G401 (cell line): ENCODE data around the gene RPN2. TPM values are rescaled to one million over a fixed set of nuclear protein-coding genes. Genes with fewer than 3 reads are reported as not detected.
"Not testable (repeated sequence)": the region's sequence is repeated elsewhere in the genome, so short reads cannot be mapped to it uniquely, and the experiment has no call there.

ENCODE experiments used
- DNase-seq: peaks from one replicate; pipeline ENCODE4 v3.0.0-alpha.2; 2015; ENCODE audit warnings: low spot score
- in situ Hi-C: cut with HindIII; loops from 2 replicates; pipeline ENCODE4 v1.10.0; 2016; ENCODE audit warnings: low sequenced_read_pairs, mixed read lengths
- total RNA-seq: library from RNA; depleted of rRNA; stranded (reverse); fragments of >200 nt; shearing (Covaris generic); gene quantifications from 2 replicates; pipeline ENCODE4 v1.2.3, GENCODE V29; 2014; rRNA removed

Gene RPN2
- 216 and 273 TPM in 2 replicates for total RNA-seq

DNA sequence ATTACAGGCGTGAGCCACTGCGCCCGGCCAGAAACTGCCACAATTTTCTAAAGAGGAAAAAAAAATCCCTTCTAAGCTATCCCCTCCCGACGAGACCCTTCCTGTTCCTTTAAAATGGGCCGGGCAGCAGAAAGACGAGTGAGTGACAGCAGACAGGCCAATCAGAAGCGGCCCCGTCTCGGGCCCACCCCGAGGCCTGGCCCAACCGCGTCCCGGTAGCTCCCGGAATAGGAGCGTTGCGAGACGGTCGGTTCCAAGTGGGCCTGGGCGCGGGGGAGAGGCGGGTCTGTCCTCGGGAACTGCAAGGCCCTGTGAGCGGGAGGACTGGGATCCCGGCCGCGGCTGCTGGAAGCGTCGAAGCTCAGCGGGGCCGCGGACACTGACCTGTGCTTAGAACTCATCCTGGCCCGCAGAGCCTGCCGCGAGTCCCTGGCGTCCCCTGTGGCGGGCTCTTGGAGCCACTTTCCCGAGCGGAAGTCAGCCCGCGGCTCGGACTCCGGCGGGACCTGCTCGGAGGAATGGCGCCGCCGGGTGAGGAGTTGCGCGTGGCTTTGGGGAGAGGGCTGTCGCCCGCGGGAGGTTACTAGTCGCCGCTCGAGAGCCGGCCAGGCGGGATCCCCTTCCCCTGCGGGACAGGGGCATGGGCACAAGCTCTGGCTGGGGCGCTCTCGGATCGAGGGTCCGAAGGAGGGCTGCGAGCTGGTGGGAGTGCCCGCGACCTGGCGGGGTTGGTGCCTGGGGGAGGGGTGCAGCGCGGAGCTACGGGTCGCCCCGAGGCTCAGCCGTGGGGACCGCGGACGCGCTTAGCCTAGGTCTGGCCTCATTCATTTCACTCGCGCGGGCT, at the start of gene RPN2, which contains the start of gene MROH8:
Gene RPN2 (plus strand): TSS at position 492 of the 844 bp plus-strand sequence. CDS start 27 bp downstream, at position 519.
Gene MROH8 (minus strand): TSS at position 710 of the 844 bp plus-strand sequence.
- in situ Hi-C loops: no loop called here
- peak; percentile 99 for DNase-seq

DNA sequence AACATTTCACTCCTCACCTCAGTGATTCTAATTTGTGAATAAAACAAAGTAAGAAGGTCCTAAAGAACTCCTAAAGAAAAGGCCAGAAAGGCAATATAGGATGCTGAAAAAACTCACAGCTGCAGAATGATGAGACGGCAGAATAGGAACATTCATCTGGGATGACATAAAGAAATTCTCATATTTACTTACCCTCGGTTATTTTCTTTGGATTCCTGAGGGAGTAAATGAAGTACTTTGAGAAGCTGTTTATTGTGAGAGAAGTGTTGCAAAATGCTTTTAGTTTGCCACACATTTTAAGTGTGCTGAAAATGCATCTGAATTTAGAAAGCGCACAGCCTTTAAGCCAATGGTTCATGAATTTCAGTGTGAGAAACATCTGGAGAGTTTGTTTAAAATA, 47.6 kb upstream of the RPN2 start:
- in situ Hi-C loops: loop anchor here (5.0 kb wide), 1 partner anchor 36 kb away; no protein-coding TSS in a partner anchor
- DNase-seq: no peak

DNA sequence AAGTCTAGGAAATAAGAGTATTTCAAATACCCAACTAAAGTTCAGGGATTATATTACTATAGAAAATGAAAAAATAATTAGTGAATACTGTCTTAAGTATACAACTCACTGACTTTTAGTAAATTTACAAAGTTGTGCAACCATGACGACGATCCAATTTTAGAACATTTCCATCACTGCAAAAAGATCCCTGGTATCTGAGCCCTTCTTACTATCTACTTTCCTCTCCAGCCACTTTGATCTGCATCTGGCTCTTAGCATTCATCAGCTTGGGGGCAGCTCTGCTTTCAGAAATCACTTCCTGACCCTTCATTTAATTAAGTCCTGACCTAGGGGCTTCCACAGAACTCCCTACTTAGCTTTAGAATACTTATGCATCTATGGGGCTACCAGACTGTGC, 45.2 kb upstream of the RPN2 start:
- DNase-seq: no peak

DNA sequence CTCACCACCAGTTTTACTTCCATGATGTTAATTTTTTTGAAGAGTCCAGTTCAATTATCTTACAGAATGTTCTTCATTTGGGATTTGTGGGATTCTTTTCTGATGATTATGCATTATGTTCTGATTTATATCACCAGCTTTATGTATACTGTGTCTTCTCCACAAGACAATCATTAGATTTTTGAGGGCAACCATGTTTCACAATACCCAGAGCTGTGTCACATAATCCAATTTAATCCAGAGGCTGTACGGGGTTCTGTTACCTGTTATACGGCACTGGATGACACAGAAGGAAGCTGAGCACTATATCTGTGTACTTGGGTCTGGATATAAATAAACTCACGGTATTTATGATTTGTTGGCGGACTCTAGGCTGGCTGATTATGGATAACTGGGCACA, 41.6 kb upstream of the RPN2 start:
- DNase-seq: no peak
- in situ Hi-C loops: no loop called here

More for the DNA sequence above, 45.2 kb upstream of the RPN2 start:
- in situ Hi-C loops: loop anchor here (5.0 kb wide), 1 partner anchor 33 kb away; no protein-coding TSS in a partner anchor

DNA sequence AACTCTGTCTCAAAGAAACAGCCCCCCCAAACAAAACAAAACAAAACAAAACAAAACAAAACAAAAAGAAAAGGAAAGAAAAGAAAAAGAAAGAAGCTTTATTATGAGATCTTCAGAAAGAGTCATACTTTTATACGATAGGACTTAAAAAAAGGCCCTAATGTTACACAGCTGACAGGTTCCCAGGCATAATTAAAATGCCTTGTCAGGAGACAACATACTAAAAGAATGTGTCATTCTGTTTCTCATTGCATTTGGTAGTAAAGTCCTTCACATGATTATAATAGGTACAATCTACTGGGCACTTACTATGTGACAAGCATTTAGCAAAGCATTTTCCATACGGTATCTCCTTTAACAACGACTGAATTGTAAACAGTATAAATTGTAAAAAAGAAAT, 36.4 kb upstream of the RPN2 start:
- in situ Hi-C loops: no loop called here
- DNase-seq: no peak

DNA sequence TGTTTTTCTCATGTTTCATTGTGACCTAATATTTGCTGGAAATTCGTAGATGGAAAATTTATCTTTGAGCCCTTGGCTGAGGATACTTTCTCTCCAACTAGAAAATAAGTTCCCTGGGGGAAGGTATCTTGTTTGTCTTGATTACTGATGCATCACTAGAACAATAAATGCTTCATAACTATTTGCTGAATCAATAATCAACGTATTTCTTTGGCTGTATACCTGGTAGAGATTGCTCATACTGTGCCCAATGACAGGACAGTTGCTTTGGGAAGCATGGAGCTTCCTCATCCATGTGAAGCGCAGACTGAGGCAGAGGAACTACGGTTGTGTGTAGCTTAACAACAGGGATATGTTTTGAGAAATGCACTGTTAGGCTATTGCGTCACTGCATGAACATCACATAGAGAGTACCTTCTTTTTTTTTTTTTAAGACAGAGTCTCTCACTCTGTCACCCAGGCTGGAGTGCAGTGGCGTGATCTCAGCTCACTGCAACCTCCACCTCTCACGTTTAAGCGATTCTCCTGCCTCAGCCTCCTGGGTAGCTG, 34.2 kb upstream of the RPN2 start:
- DNase-seq: no peak
- in situ Hi-C loops: no loop called here

DNA sequence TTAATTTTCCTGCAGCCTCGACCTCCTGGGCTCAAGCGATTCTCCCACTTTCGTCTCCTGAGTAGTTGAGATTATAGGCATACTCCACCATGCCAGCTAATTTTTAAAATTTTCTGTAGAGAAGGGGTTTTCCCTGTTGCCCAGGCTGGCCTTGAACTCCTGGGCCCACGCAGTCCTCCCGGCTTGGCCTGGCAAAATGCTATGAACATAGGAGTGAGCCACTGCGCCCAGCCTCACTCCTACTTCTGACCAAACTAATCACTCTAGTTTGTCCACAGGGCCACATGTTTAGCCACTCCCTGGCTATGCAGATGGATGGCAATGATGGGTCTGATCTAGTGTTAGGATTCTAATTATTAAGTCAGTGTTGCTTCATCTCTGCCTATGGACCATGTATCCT, 31.9 kb upstream of the RPN2 start:
- in situ Hi-C loops: no loop called here
- no peak for DNase-seq

DNA sequence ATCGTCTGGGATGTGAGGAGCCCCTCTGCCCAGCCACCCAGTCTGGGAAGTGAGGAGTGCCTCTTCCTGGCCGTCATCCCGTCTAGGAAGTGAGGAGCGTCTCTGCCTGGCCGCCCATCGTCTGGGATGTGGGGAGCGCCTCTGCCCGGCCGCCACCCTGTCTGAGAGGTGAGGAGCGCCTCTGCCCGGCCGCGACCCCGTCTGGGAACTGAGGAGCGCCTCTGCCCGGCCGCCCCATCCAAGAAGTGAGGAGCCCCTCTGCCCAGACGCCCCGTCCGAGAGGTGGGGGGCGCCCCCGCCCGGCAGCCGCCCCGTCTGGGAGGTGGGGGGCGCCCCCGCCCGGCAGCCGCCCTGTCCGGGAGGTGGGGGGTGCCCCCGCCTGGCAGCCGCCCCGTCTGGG, 28.3 kb upstream of the RPN2 start:
- in situ Hi-C loops, DNase-seq: not testable (repeated sequence)

DNA sequence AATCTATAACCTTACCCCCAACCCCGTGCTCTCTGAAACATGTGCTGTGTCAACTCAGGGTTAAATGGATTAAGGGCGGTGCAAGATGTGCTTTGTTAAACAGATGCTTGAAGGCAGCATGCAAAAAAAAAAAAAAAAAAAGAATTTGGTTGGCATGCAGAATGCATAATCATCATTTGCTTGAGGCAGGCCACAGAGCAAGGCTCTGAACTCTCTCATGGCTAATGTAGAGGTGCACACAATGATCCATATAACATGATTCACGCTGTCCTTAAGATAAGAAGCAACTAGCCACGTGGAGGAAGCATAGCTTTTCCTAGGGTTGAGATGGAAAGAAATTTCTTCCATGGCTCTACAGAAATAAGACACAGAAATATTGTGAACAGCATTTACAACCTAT, 27.6 kb upstream of the RPN2 start:
- in situ Hi-C loops: no loop called here
- DNase-seq: no peak

DNA sequence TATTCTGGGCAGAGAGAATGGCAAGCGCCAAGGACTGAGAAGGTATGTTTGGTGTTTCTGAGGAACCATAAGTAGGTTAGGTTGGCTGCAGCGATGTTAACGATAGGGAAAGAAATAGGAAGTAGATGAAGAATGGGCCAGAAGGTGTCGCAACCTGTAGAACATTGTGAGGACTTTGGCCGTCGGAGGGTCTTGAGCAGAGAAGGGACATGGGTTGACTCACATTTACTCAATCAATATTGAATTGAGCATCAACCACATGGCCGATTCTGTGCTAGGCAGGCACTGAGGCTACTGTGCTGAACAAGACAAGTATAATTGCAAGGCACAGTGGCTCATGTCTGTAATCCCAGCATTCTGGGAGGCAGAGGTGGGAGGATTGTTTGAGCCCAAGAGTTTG, 26.8 kb upstream of the RPN2 start:
- in situ Hi-C loops: no loop called here

DNA sequence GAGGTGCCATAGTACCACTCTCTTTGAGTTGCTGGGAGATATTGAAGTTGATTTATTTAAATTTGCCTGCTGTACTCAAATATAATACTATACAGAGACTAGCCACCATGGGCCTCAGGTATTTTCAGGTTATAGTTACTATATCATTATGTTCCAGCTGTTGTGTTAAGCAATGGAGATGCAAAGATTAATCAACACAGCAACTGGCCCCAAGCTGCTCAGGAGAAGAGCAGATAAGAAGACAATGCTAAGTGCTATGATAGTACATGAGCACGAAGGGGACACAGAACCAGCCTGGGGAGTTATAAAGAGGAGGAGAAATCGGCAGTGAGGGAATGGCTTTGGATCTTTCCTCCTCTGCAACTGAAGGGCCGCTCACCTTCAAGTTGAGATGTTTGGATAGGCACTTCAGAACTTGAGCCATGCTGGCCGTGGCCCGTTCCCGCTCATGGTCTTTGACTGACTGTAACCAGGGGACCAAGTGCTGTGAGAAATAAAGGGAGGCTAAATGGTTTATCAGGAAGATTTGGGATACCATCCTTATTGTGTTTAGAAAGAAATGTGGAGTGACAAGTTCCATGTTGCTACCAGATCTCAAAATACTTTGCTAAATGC, 24.3 kb upstream of the RPN2 start:
- no peak for DNase-seq

More for the DNA sequence above, 26.8 kb upstream of the RPN2 start:
- DNase-seq: no peak

DNA sequence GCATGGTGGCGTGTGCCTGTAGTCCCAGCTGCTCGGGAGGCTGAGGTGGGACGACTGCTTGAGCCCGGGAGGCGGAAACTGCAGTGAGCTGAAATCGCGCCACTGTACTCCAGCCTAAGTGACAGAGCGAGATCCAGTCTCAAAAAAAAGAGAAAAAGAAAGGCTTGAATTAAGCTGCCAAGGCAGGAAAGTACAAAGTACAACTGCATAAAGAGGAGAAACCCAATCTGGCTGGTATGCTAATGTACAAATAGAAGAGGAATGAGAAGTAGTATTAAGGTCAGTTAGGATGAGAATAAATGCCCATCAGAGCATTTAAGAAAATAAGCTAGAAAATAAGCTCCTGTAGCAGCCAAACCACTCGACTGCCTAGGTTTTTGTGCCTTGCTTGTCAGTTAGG, 23.1 kb upstream of the RPN2 start:
- in situ Hi-C loops: no loop called here
- no peak for DNase-seq

More for the DNA sequence above, 24.3 kb upstream of the RPN2 start:
- in situ Hi-C loops: no loop called here

DNA sequence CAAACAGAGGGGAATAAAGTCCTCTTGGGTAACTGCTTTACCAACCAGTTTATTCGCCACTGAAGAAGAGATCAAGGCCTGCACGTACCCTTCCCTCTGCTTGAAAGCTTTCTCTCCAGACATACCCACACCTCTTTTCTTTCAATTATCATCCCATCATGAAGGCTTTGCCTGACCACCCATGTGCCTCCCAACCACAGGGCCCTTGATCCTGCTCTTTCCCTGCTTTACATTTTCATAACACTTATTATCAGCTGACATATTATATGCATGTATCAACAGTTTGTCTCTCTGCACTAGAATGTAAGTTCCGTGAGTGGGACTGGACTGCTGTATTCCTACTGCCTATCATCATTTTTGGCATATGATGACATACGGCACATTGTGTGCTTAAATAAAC, 20.9 kb upstream of the RPN2 start:
- in situ Hi-C loops: no loop called here
- no peak for DNase-seq

DNA sequence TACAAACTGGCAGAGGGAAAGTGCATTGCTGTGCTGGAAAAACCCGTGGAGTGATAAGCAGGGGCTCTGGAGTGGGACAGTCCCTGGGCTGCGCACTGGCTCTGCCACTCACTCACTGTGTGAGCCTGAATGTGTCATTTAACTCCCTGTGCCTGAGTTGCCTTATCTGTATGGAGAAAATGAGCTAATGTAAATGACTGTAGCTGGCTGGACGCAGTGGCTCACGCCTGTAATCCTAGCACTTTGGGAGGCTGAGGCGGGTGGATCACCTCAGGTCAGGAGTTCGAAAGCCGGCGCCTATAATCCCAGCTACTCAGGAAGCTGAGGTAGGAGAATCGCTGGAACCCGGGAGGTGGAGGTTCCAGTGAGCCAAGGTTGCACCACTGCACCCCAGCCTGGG, 18.4 kb upstream of the RPN2 start:
- DNase-seq: no peak
- in situ Hi-C loops: no loop called here

DNA sequence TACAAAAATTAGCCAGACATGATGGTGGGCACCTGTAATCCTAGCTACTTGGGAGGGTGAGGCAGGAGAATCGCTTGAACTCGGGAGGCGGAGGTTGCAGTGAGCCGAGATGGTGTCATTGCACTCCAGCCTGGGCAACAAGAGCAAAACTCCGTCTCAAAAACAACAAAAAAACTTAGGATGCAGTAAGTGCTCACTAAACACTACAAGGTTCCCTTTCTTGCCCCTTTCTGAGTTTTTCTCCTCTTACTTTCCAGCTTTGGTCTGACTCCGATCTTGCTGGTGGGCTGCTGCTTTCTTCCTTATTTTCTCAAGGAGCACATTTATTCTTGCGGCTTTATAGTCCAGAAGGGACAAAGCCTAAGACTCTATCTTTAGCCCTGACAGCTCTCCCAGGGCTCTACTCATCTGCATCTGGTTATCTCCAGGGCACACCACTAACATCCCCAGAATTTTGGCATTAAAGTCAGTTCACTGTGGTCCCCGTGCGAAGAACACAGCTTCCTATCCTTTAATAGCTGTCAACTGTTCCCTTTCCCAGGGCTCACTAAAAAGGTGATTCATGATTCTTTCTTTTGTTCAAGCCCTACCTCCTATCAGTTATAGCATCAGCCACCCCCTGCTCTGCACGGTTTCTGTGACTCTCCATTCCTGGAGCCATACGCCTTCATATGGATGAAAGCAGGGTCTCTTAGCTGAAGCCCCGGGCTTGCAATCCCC, 17.1 kb upstream of the RPN2 start:
- in situ Hi-C loops: no loop called here
- no peak for DNase-seq

DNA sequence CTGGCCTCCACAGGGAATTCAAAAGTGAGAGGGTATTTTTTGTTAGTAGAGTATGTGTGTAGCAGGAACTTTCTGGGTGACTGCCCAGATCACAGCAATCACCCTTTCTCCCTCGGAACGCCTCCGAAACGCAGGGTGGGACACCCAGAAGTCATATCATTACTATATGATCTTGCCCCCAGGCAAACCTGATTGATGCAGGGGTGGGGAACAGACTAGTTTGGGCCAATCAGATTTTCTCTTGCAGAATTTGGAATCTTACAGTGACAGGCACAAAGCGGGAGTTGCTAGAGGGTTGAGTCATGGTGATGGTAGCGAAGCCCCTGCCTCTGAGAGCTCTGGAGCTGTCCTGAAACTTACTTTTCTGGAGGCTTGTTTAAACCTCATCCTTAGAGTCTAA, 16.5 kb upstream of the RPN2 start:
- no peak for DNase-seq
- in situ Hi-C loops: no loop called here

DNA sequence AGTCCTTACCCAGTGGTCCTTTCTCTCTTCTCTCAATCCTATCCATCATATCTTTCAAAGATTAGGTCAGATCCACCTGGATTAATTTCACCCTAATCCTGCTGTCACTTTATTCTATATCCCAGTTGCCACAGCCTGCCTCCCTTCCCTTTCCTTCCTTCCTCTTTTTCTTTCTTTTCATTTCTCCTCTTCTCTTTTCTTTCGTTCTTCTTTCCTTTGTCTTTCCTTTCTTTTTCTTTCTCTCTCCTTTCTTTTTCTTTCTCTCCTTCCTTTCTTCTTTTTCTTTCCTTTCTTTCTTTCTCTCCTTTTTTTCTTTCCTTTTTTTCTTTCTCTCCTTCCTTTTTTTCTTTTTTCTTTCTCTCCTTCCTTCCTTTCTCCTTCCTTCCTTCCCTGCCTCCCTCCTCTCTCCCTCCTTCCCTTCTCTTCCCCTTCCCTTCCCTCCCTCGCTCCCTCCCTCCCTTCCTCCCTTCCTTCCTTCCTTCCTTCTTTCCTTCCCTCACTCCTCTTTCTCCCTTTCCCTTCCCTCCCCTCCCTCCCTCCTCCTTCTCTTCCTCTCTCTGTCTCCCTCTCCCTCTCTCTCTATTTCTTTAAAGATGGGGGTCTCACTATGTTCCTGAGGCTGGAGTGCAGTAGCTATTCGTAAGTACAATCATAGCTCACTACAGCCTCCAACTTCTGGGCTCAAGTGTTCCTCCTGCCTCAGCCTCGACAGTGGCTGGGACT, 15.1 kb upstream of the RPN2 start:
- DNase-seq: no peak
- in situ Hi-C loops: no loop called here

DNA sequence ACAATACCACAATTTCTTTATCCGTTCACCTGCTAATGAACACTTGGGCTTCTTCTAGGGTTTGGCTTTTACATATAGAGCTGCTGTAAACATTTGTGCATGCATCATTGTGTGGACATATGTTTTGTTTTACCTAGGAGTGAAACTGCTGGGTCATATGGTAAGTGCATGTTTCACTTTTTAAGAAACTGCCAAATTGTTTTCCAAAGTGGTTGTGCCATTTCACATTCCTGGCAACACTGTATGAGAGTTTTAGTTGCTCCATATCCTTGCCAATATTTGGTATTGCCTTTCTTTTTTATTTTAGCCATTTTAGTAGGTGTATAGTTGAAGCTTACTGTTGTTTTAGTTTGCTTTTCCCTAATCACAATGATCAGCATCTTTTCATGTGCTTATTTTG, 14.1 kb upstream of the RPN2 start:
- no peak for DNase-seq
- in situ Hi-C loops: loop anchor here (5.0 kb wide), 1 partner anchor 33 kb away; no protein-coding TSS in a partner anchor

DNA sequence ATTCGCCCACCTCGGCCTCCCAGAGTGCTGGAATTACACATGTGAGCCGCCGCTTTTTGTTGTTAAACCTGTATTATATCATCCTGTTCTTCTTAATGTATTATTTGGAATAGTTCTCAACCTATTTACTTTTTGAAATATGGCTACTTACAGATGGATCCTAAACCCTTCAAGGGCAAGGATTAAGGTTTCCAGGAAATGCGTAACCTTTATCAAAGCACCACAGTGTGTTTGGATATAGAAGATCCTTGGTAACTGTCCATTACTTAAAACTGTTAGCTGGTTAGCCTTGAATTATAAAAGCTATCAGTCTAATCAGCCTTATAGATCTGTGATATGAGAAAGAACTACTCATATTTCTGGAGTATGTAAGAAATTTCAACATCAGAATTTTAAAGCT, 12.3 kb upstream of the RPN2 start:
- in situ Hi-C loops: loop anchor here (5.0 kb wide), 1 partner anchor 35 kb away; no protein-coding TSS in a partner anchor
- DNase-seq: no peak
